Gastrocnemius medialis (tissue), 4 donors: ENCODE data around the gene CHST12.

Experiments used
- CTCF ChIP-seq, 5 experiments: fragments of 450-650 bp in 3 of 5; fragments of 200-600 bp in 2 of 5; sonication (generic) in 2 of 5; IDR thresholded peaks in 4 of 5; conservative IDR thresholded peaks in 1 of 5; 1 replicate in 4 of 5; 2 replicates in 1 of 5; pipeline ENCODE4 v1.5.1; 2016 to 2019; ENCODE audit warnings: antibody characterized with exemption in 5 of 5, mild to moderate bottlenecking in 3 of 5, moderate library complexity in 3 of 5
- POLR2A ChIP-seq, 2 donors: fragments of 450-650 bp; IDR thresholded peaks; one replicate each; pipeline ENCODE4 v1.6.1; 2017; ENCODE audit warnings: antibody characterized with exemption in 2 of 2, mild to moderate bottlenecking in 2 of 2, moderate library complexity in 2 of 2

- TF ChIP-seq CTCF (IDR thresholded peaks at IDR 0.05 in 4 of 5, conservative IDR thresholded peaks at IDR 0.05 in 1 of 5) (no peak), POLR2A (IDR thresholded peaks at IDR 0.05) (no peak)
These were observed 41.1 kb downstream of the CHST12 start for GRCh38 chr7:2444476-2444875.
